AG04450 (cell line): Measurements from ENCODE around the gene UNC5C. TPM values are rescaled to one million over a fixed set of nuclear protein-coding genes. Genes with fewer than 3 reads are reported as not detected.

Source experiments
- CTCF ChIA-PET: fragments of 300-600, 350-600 bp; formaldehyde crosslinking; extraction: SDS; loops from one replicate; lab custom pipeline; 2022; ENCODE audit warnings: antibody characterized with exemption, inconsistent platforms; lab: Charles Lee
- POLR2A ChIA-PET: fragments of 350-600 bp; formaldehyde crosslinking; extraction: SDS; loops from one replicate; lab custom pipeline; 2021; ENCODE audit warnings: antibody characterized with exemption, inconsistent platforms; lab: Yijun Ruan, JAX
- DNase-seq: peaks from one replicate; pipeline ENCODE4 v3.0.0-alpha.2; 2011; ENCODE audit warnings: low read depth, low spot score
- H3K27ac ChIP-seq: one replicate; pipeline ENCODE4 v1.5.1; 2012; ENCODE audit warnings: low read depth, low read length, control low read depth
- H3K27me3 ChIP-seq: one replicate; pipeline ENCODE4 v1.6.0; 2012; ENCODE audit warnings: low read length; ENCODE audit not compliant: control insufficient read depth, insufficient read depth
- H3K4me3 ChIP-seq: 2 replicates; pipeline ENCODE4 v1.5.1; 2011; ENCODE audit warnings: mild to moderate bottlenecking, low read depth, low read length, control low read depth
- H3K9me3 ChIP-seq: 2 replicates; pipeline ENCODE4 v1.5.1; 2012; ENCODE audit warnings: low read length; ENCODE audit not compliant: control insufficient read depth, insufficient read depth
- CTCF ChIP-seq: IDR thresholded peaks from 2 replicates; pipeline ENCODE4 v1.5.1; 2011; ENCODE audit warnings: low read depth, low read length, control low read depth, inconsistent platforms
- polyA plus RNA-seq: library from polyadenylated mRNA; depleted of rRNA; stranded (reverse); fragments of >200 nt; gene quantifications from 2 replicates; pipeline ENCODE4 v1.2.3, GENCODE V29; 2011

Gene UNC5C
- polyA plus RNA-seq, 1 experiment = 0.07 TPM

GRCh38 chr4:95409750-95410149 is 139.0 kb downstream of the UNC5C start:
- no peaks in the 10 kb centered on the region for H3K9me3 ChIP-seq
- CTCF ChIA-PET = no interaction called here
- no peak overlapping the region for H3K4me3 ChIP-seq
- no peak for DNase-seq
- POLR2A ChIA-PET = no interaction called here
- no peak overlapping the region for H3K27ac ChIP-seq
- no peak for TF ChIP-seq CTCF
- H3K27me3 ChIP-seq = no peaks in the 10 kb centered on the region

GRCh38 chr4:95409127-95409526 is 139.6 kb downstream of the UNC5C start:
- no peak for DNase-seq
- no peak for TF ChIP-seq CTCF
- H3K27ac ChIP-seq = no peak overlapping the region
- H3K27me3 ChIP-seq = no peaks in the 10 kb centered on the region
- H3K4me3 ChIP-seq = no peak overlapping the region
- ChIA-PET POLR2A (no interaction called here), CTCF (no interaction called here)
- no peaks in the 10 kb centered on the region for H3K9me3 ChIP-seq

GRCh38 chr4:95402299-95402698 is 146.5 kb downstream of the UNC5C start:
- no peak overlapping the region for H3K4me3 ChIP-seq
- ChIA-PET POLR2A (no interaction called here), CTCF (no interaction called here)
- no peak for TF ChIP-seq CTCF
- DNase-seq = no peak
- no peaks in the 10 kb centered on the region for H3K9me3 ChIP-seq
- H3K27ac ChIP-seq = no peak overlapping the region
- no peaks in the 10 kb centered on the region for H3K27me3 ChIP-seq

- H3K4me3 ChIP-seq = no peak overlapping the region
- no peaks in the 10 kb centered on the region for H3K9me3 ChIP-seq
- TF ChIP-seq CTCF = no peak
- DNase-seq = no peak
- CTCF ChIA-PET = no interaction called here
- H3K27ac ChIP-seq = no peak overlapping the region
- POLR2A ChIA-PET = no interaction called here
- H3K27me3 ChIP-seq = no peaks in the 10 kb centered on the region
Measured at GRCh38 chr4:95398217-95398616, 150.6 kb downstream of the UNC5C start.

- CTCF ChIA-PET = no interaction called here
- H3K27me3 ChIP-seq = no peaks in the 10 kb centered on the region
- no peak for TF ChIP-seq CTCF
Measured at GRCh38 chr4:95394752-95395306, 153.9 kb downstream of the UNC5C start.

More at GRCh38 chr4:95394752-95395306, 153.9 kb downstream of the UNC5C start:
- POLR2A ChIA-PET = no interaction called here
- Histone ChIP-seq H3K27ac (no peak overlapping the region), H3K4me3 (no peak overlapping the region), H3K9me3 (no peaks in the 10 kb centered on the region)
- DNase-seq = no peak
